H9 (cell line): ENCODE results near the gene RASAL1. TPM values are rescaled to one million over a fixed set of nuclear protein-coding genes. Genes with fewer than 3 reads are reported as not detected.

ENCODE experiments used
- DNase-seq: peaks from one replicate; pipeline ENCODE4 v3.0.0-alpha.2; 2017
- H2AFZ ChIP-seq: one replicate; pipeline ENCODE4 v1.6.1; 2013; ENCODE audit warnings: mild to moderate bottlenecking, low read length, control low read depth, moderate library complexity
- H2AK5ac ChIP-seq: 2 replicates; pipeline ENCODE4 v1.6.1; 2013; ENCODE audit warnings: low read length, control low read depth, mixed read lengths; ENCODE audit not compliant: insufficient read length
- H2BK120ac ChIP-seq: one replicate; pipeline ENCODE4 v1.6.1; 2013; ENCODE audit warnings: low read depth, mild to moderate bottlenecking, low read length, control low read depth, inconsistent platforms; ENCODE audit not compliant: poor library complexity, severe bottlenecking
- H2BK12ac ChIP-seq: 2 replicates; pipeline ENCODE4 v1.6.1; 2013; ENCODE audit warnings: low read length, control low read depth, mixed read lengths, low read depth; ENCODE audit not compliant: insufficient read length
- H2BK15ac ChIP-seq: 2 replicates; pipeline ENCODE4 v1.6.1; 2013; ENCODE audit warnings: low read depth, low read length, control low read depth
- H2BK20ac ChIP-seq: one replicate; pipeline ENCODE4 v1.6.1; 2013; ENCODE audit warnings: low read depth, mild to moderate bottlenecking, low read length, control low read depth, inconsistent platforms; ENCODE audit not compliant: poor library complexity, severe bottlenecking
- H2BK5ac ChIP-seq: 2 replicates; pipeline ENCODE4 v1.6.1; 2013; ENCODE audit warnings: low read length, control low read depth, mixed read lengths; ENCODE audit not compliant: insufficient read length
- H3K14ac ChIP-seq: 2 replicates; pipeline ENCODE4 v1.6.1; 2013; ENCODE audit warnings: low read length, control low read depth; ENCODE audit not compliant: insufficient read depth
- H3K18ac ChIP-seq: 2 replicates; pipeline ENCODE4 v1.6.1; 2013; ENCODE audit warnings: low read depth, mild to moderate bottlenecking, mixed read lengths, low read length, control low read depth; ENCODE audit not compliant: insufficient read length
- H3K23ac ChIP-seq: 2 replicates; pipeline ENCODE4 v1.6.1; 2013; ENCODE audit warnings: low read length, control low read depth, mixed read lengths, low read depth; ENCODE audit not compliant: insufficient read length
- H3K23me2 ChIP-seq: 2 replicates; pipeline ENCODE4 v1.6.1; 2013; ENCODE audit warnings: low read depth, mild to moderate bottlenecking, mixed read lengths, low read length, control low read depth; ENCODE audit not compliant: insufficient read length, poor library complexity, severe bottlenecking
- H3K27ac ChIP-seq: 2 replicates; pipeline ENCODE4 v1.5.1; 2013; ENCODE audit warnings: low read length, control low read depth, mixed read lengths, low read depth; ENCODE audit not compliant: insufficient read length
- H3K27me3 ChIP-seq: 2 replicates; pipeline ENCODE4 v1.6.1; 2013; ENCODE audit warnings: low read length, control low read depth, inconsistent platforms; ENCODE audit not compliant: insufficient read depth
- H3K4ac ChIP-seq: 2 replicates; pipeline ENCODE4 v1.6.1; 2013; ENCODE audit warnings: low read depth, mild to moderate bottlenecking, control low read depth, inconsistent platforms, low read length, moderate library complexity
- H3K4me1 ChIP-seq: 2 replicates; pipeline ENCODE4 v1.6.1; 2013; ENCODE audit warnings: low read length, control low read depth, inconsistent platforms; ENCODE audit not compliant: insufficient read depth
- H3K4me2 ChIP-seq: 2 replicates; pipeline ENCODE4 v1.6.1; 2013; ENCODE audit warnings: low read length, control low read depth, mixed read lengths; ENCODE audit not compliant: insufficient read length, insufficient read depth
- H3K56ac ChIP-seq: 2 replicates; pipeline ENCODE4 v1.6.1; 2013; ENCODE audit warnings: low read depth, mild to moderate bottlenecking, mixed read lengths, low read length, control low read depth; ENCODE audit not compliant: insufficient read length
- H3K79me1 ChIP-seq: 2 replicates; pipeline ENCODE4 v1.6.1; 2013; ENCODE audit warnings: low read depth, mild to moderate bottlenecking, moderate library complexity, low read length, control low read depth, inconsistent platforms; ENCODE audit not compliant: insufficient read depth, poor library complexity, severe bottlenecking
- H3K79me2 ChIP-seq: 2 replicates; pipeline ENCODE4 v1.6.1; 2013; ENCODE audit warnings: low read length, control low read depth, inconsistent platforms; ENCODE audit not compliant: insufficient read depth
- H3K9ac ChIP-seq: 2 replicates; pipeline ENCODE4 v1.6.1; 2013; ENCODE audit warnings: low read length, control low read depth, mixed read lengths; ENCODE audit not compliant: insufficient read length; ENCODE audit errors: extremely low read depth
- H3K9me3 ChIP-seq: one replicate; pipeline ENCODE4 v1.6.1; 2013; ENCODE audit warnings: low read depth, low read length, inconsistent platforms; ENCODE audit not compliant: control insufficient read depth
- H3T11ph ChIP-seq: one replicate; pipeline ENCODE4 v1.6.1; 2013; ENCODE audit warnings: mild to moderate bottlenecking, low read length, control low read depth, inconsistent platforms
- H4K20me1 ChIP-seq: one replicate; pipeline ENCODE4 v1.6.1; 2013; ENCODE audit not compliant: control insufficient read depth, insufficient read length, insufficient read depth
- H4K5ac ChIP-seq: 2 replicates; pipeline ENCODE4 v1.6.1; 2013; ENCODE audit warnings: low read depth, mild to moderate bottlenecking, mixed read lengths, low read length, control low read depth; ENCODE audit not compliant: insufficient read length
- H4K8ac ChIP-seq: replicated peaks from 2 replicates; pipeline ENCODE4 v1.6.1; 2013; ENCODE audit warnings: low read length, control low read depth, mixed read lengths, low read depth; ENCODE audit not compliant: insufficient read length
- H4K91ac ChIP-seq: 2 replicates; pipeline ENCODE4 v1.6.1; 2013; ENCODE audit warnings: low read depth, mild to moderate bottlenecking, moderate library complexity, mixed read lengths, low read length, control low read depth; ENCODE audit not compliant: insufficient read length
- H3K27ac Mint-ChIP-seq, 3 experiments: 2 replicates in 2 of 3; 3 replicates in 1 of 3; pipeline ENCODE4 v1.8.0; 2020 to 2021; ENCODE audit warnings: mixed read lengths in 3 of 3, mild to moderate bottlenecking in 1 of 3, moderate library complexity in 1 of 3
- H3K27me3 Mint-ChIP-seq: 2 replicates; pipeline ENCODE4 v1.8.0; 2021; ENCODE audit warnings: low read depth, mild to moderate bottlenecking, moderate library complexity, mixed read lengths
- H3K36me3 Mint-ChIP-seq, 3 experiments: 2 replicates in 2 of 3; 3 replicates in 1 of 3; pipeline ENCODE4 v1.8.0; 2020 to 2021; ENCODE audit warnings: low read depth in 3 of 3, mixed read lengths in 3 of 3; ENCODE audit not compliant: insufficient read depth in 1 of 3
- H3K4me1 Mint-ChIP-seq, 2 experiments: 2 replicates each; pipeline ENCODE4 v1.8.0; 2020; ENCODE audit warnings: mixed read lengths in 2 of 2
- H3K4me3 Mint-ChIP-seq, 2 experiments: 2 replicates in 1 of 2; 3 replicates in 1 of 2; pipeline ENCODE4 v1.8.0; 2020 to 2021; ENCODE audit warnings: mild to moderate bottlenecking in 2 of 2, mixed read lengths in 2 of 2, moderate library complexity in 1 of 2
- H3K9me3 Mint-ChIP-seq, 2 experiments: 2 replicates in 1 of 2; 3 replicates in 1 of 2; pipeline ENCODE4 v1.8.0; 2020; ENCODE audit warnings: mild to moderate bottlenecking in 2 of 2, mixed read lengths in 2 of 2, moderate library complexity in 1 of 2
- CTCF ChIP-seq: fragments of 200-600 bp; sonication (generic); conservative IDR thresholded peaks from 3 replicates; pipeline ENCODE4 v1.8.0; 2021; ENCODE audit warnings: antibody characterized with exemption, mild to moderate bottlenecking
- WGBS: extraction: QIAGEN DNeasy Blood & Tissue Kit; methylation state at CpG from one replicate; pipeline ENCODE4 v1.1.7; 2013; ENCODE audit warnings: missing lambda C conversion rate, low lambda C conversion rate, mixed read lengths; ENCODE audit not compliant: insufficient read length; ENCODE audit errors: extremely low coverage; 5-methylcytosine and 5-hydroxymethylcytosine counted together
- total RNA-seq: library from RNA; stranded (reverse); gene quantifications from 2 replicates; pipeline ENCODE4 v1.2.1, GENCODE V29; 2021

RASAL1 gene
- total RNA-seq, 1 experiment from 2014 or later: 2.3 TPM

- H3K23me2 ChIP-seq: peaks cover 2% of the 10 kb centered on the region
- no peaks in the 10 kb centered on the region for H4K20me1 ChIP-seq
- no peak overlapping the region for H2BK12ac ChIP-seq
- no peak overlapping the region for H2AFZ ChIP-seq
- no peaks in the 10 kb centered on the region; a peak in 1 of 7 replicates for H3K36me3 Mint-ChIP-seq
- H3K9me3 Mint-ChIP-seq: no peaks in the 10 kb centered on the region; a peak in 1 of 5 replicates
- peaks cover 16 to 35% of the 10 kb centered on the region in 2 experiments for H3K4me1 Mint-ChIP-seq
- H3K4ac ChIP-seq: no peak overlapping the region
- no peak overlapping the region for H3K4me2 ChIP-seq
- H3K14ac ChIP-seq: no peak overlapping the region; the same call in 1 of the 2 replicates
- H4K5ac ChIP-seq: no peak overlapping the region
- TF ChIP-seq CTCF: no peak
- H3K4me3 Mint-ChIP-seq: peak overlapping the region in 1 of 2 experiments; percentile 10; a peak in 1 of 5 replicates
- peaks cover 22% of the 10 kb centered on the region for H3K27me3 Mint-ChIP-seq
- H2BK120ac ChIP-seq: no peak overlapping the region
- no peak overlapping the region for H3K9ac ChIP-seq
- no peaks in the 10 kb centered on the region for H3K27me3 ChIP-seq
- H2BK15ac ChIP-seq: no peak overlapping the region
- H3K79me2 ChIP-seq: no peaks in the 10 kb centered on the region
- no peak overlapping the region for H2BK5ac ChIP-seq
- no peaks in the 10 kb centered on the region for H3K9me3 ChIP-seq
- no peak overlapping the region for H3K27ac ChIP-seq
- no peak overlapping the region for H2BK20ac ChIP-seq
- H3T11ph ChIP-seq: no peak overlapping the region
- peaks cover 4% of the 10 kb centered on the region; the same call in 1 of the 2 replicates for H3K4me1 ChIP-seq
- no peak overlapping the region for H3K56ac ChIP-seq
- peak overlapping the region in 1 of 3 experiments; percentile 31; a peak in 2 of 7 replicates for H3K27ac Mint-ChIP-seq
- no peak overlapping the region for H2AK5ac ChIP-seq
- WGBS: no CpG with 5 or more reads among the region's 10 CpGs
- no peak overlapping the region for H3K18ac ChIP-seq
- H3K23ac ChIP-seq: no peak overlapping the region
- no peak overlapping the region for H4K91ac ChIP-seq
- DNase-seq: peak; percentile 27
- no peaks in the 10 kb centered on the region for H3K79me1 ChIP-seq
- H4K8ac ChIP-seq: no peak overlapping the region
These were observed 67.3 kb downstream of the RASAL1 start for GRCh38 chr12:113067987-113068935.
